GM23248 (cell line): ENCODE results near the gene FXYD3.

ENCODE experiments used
- EZH2 ChIP-seq: fragments of 200-600 bp; sonication (generic); IDR thresholded peaks from 2 replicates; pipeline ENCODE4 v1.6.1; 2018; ENCODE audit warnings: antibody characterized with exemption, mild to moderate bottlenecking; ENCODE audit not compliant: insufficient read depth, poor library complexity, severe bottlenecking
- EZH2phosphoT487 ChIP-seq: fragments of 200-600 bp; sonication (generic); IDR thresholded peaks from 2 replicates; pipeline ENCODE4 v1.6.1; 2018; ENCODE audit warnings: antibody characterized with exemption, moderate library complexity, mild to moderate bottlenecking, low read depth; ENCODE audit not compliant: insufficient read depth

DNA sequence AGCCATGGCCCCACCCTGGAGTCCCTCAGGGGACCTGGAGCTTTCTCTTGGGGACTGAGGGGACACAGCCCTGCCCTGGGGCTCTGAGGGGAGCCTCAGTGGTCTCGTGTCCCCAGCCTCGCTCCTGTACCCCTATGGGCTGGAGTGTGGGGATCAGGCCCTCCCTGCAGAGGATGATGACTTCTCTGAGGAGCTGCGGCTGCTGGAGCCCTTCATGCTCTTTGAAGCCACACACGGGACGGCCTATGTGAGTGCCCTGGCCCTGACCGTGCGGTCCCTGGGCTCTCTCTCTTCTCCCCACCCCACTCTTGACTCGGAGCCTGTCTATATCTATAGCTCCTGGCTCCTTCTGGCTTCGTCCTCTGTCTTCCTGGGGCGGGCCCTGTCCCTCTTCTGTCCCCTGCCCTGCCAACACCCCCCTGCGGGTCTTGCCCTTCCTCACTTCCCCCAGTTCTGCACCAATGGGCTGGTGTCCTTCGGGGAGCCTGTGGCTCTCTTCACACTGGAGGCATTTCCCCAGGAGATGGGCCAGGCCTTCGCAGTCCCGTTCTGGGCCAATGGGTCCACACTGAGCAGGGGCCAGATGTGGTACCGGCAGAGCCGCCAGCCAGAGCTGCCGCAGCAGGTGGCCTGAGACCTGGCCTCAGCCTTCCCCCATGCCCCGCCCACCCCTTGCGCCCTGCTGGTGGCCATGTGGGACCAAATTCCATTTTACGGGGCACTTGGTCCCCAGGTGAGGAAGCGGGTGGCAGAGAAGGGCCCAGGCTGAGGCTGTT is 41.0 kb upstream of the FXYD3 start:
- no peak for TF ChIP-seq EZH2
- no peak for TF ChIP-seq EZH2phosphoT487
